GM21526 (cell line): ENCODE results near the gene ENPEP.
"Not testable (repeated sequence)": the region's sequence is repeated elsewhere in the genome, so short reads cannot be mapped to it uniquely, and the experiment has no call there.

Experiments
- ATAC-seq: cut with Tn5 transposase; IDR thresholded peaks from one replicate; pipeline ENCODE4 v1.9.1; 2021; ENCODE audit warnings: moderate library complexity; ENCODE audit not compliant: unreplicated experiment, low FRiP score

Gene ENPEP

DNA sequence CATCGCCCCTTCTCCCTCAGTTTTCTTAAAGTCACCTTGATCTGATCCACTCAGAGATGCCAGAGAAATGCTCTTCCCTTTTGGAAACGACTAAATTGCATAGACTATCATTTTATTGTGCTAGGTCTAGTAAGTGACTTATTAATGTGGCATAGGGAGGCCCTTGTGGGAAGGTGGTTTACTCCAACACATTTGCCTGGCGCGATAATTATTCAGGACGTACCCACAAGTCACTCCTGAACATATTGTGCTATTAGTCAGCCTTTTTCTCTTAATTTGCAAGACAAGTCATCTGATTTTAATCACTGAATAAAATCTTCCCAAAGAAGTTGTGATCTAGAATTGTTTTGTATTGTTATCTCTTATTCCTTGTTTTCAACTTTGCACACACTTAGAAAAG is 7.6 kb downstream of the ENPEP start:
- ATAC-seq = no peak

DNA sequence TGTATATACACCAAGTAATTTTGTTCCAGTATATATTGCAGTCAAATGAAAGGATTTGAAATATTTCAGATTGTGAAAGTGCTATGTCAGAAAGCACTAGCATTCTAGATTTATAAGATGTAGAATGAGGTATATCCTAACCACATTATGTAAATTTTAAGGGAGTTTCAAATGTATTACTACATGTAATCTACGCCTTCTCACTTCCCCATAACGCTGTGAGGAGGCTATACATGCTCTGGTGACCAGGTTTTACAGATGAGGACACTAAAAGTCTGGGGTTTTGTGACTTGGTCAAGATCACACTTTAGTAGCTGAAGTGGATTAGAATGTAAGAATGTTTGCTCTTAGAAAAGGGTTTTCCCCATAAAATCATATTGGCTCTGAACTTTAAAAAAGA is 8.1 kb downstream of the ENPEP start:
- ATAC-seq = peak; percentile 100

DNA sequence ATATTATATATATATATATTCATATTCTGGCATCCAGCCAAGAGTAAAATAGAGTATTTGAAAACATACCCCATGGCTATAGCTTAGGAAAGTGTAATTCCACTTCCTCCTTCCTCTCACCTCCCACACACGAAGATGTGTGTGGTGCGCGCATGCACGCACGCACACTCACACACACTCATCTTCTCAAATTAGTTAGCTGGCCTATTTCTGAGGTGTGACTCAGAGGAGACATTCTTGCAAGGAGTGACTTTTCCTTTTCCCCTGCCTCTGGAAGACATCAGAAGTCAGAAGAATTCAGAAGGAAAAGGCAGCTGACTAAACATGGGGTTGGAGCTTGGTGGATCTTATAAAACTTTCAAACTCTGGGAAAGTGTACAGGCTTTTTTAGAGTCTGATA is 8.8 kb downstream of the ENPEP start:
- ATAC-seq = peak; percentile 36

DNA sequence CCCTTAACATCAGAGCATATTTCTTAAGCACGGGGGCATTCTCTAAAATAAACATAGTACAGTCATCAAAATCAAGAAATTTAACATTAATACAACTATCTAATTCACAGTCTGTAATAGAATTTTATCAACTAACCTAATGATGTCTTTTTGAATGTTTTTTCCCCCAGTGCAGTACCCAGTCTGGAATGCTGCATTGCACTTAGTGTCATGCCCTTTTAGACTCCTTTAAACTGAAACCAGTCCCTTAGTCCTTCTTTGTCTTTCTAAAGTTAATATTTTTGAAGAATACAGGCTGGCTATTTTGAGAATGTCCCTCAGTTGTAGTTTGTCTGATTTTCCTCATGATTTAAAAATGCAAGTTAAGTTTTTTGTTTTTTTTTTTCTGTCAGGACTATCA is 9.5 kb downstream of the ENPEP start:
- ATAC-seq = no peak

DNA sequence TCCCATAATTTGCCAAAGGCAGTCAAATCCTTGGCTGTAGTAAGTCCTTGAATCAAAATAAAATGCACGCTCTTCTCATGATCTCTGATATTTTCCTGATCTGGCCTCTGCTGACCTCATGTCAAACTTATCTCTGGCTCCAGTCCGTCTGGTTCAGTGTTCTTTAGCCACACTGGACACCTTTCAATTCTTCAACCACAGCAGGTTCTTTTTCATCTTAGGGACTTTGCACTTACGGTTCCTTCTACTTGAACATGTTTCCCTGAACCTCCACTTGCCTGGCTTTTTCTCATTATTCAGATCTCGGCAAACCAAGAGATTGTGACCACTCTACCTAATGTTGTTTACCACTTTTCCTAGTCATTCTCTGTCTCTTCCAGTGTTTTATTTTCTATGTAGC is 10.3 kb downstream of the ENPEP start:
- ATAC-seq = no peak

DNA sequence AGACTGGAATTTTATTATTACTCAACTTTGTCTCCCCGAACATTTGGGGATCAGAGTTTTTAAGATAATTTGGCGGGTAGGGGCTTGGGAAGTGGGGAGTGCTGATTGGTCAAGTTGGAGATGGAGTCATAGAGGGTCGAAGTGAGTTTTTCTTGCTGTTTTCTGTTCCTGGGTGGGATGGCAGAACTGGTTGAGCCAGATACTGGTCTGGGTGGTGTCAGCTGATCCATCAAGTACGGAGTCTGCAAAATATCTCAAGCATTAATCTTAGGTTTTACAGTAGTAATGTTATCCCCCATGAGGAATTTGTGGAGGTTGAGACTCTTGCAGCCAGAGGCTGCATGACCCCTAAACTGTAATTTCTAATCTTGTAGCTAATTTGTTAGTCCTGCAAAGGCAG is 10.9 kb downstream of the ENPEP start:
- ATAC-seq = not testable (repeated sequence)

DNA sequence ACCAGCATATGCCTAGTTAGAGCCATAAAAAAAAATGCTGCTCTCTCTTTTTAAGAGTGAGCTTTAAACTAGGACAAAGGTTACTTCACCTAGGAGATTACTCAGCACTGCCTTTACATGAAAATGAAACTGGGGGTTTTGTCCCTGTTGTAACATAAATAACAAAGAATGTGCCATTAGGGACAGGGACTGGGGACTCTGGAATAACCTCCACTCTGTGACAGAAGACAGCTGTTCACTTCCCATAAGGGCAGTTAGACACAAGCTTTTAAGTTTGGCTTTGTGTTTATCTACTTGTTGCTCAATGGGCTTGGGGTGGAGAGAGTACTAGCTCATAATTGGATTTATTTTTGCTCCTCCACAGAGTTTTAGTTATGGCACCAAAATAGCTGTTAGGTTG is 11.9 kb downstream of the ENPEP start:
- no peak for ATAC-seq

DNA sequence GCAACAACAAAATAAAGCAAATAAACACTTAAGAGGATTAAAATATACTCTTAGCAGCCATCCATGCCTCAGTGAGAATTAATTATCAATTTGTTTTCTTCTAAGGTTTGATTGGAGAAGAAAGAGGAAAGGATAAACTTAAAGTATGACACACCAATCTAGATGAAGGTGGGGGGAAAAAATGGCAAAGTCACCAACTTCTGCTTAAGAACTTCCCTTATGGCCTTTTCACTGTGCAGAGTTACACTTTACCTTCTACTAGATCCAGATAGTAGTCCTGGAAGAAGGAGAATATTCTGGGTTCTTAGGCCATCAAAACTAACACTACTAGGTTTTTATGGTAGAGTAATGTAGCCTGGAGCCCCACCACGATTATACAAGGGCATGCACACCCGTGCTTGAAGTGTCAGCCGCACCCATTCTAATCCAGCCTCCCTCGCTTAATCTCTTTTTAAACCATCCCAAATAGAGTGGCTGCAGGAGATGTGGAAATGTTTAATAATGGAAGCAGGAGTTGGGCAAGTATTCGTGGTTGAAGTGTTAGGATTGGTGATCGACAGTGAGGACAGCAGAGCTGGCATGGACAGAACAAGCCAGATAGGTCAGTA is 14.1 kb downstream of the ENPEP start:
- ATAC-seq = no peak

DNA sequence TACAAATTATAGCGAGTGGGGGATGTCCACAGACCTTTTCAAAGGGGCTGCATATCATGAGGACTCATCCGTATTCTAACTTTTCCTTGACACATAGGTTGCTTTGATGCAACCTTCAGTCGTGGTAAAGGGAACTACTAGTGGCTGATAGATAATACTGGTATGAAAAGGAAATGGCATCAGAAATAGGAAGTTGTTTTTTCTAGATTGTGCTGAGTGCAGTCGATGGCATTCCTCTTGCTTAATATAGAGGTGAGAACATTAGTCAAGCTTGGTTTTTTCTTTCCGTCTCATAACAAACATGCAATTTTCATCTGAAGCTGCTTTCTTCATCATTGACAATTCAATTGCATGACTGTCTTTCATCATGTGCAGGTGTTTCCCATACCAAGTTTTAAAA is 16.6 kb downstream of the ENPEP start:
- no peak for ATAC-seq

DNA sequence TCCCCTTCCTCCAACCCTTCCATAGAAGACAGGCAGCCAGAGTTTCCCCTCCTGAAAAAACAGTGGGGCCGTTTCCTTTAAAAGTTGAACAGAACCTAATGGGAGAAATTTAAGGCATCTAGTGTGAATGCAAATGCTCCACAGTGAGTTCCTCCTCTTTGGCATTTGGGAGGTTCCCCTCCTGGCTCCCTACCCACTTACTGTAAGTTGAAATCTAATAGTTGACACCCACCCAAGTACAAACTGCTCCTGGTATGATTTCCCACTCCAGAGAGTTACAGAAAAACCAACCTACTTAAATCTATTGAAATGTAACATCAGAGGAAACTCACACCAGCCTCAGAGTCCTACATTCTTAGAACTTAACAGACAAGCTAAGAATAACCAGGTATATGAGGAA is 17.6 kb downstream of the ENPEP start:
- no peak for ATAC-seq

DNA sequence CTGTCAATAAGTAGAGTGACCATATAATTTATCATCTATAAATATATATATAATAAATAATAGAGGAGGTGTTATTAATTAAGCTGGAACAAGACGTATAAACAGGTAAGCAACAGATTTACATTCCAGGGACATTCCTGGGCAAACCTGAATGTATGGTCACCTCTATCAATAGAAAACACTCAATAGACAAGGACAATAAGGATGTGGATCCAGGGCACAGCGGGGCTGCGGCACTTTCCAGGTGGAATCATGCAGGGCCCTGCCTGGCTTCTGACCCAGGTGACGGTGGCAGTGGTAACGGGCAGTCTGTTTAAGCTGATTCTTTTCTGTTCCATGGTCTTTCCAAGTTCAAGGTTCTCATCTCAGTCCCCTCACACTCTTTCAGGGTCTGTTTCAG is 22.5 kb downstream of the ENPEP start:
- ATAC-seq = no peak

DNA sequence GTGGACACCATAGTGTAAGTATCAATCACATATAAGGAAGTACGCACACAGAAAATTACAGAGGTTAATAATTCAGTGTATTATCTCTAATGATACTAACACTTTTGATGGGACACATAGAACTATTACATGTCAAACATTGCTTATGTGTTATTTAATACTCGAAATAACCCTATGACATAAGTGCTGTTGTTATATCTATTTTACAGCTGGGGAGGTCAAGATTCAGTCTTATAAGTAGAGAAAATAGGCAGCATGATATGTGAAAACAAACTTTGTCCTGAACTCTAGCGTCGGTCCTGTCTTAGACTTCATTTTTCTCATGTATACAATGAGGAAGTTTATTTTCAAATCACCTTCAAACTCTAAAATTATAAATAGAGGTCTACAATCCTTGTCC is 23.2 kb downstream of the ENPEP start:
- no peak for ATAC-seq

DNA sequence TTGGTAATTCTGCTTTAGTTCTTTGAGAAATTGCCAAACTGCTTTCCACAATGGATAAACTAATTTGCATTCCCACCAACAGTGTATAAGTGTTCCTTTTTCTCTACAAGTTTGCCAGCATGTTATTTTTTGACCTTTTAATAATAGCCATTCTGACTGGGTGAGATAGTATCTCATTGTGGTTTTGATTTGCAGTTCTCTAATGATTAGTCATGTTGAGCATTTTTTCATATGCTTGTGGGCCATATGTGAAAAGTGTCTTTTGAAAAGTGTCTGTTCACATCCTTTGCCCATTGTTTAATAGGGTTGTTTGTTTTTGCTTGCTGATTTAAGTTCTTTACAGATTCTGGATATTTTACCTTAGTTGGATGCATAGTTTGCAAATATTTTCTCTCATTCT is 25.9 kb downstream of the ENPEP start:
- no peak for ATAC-seq

DNA sequence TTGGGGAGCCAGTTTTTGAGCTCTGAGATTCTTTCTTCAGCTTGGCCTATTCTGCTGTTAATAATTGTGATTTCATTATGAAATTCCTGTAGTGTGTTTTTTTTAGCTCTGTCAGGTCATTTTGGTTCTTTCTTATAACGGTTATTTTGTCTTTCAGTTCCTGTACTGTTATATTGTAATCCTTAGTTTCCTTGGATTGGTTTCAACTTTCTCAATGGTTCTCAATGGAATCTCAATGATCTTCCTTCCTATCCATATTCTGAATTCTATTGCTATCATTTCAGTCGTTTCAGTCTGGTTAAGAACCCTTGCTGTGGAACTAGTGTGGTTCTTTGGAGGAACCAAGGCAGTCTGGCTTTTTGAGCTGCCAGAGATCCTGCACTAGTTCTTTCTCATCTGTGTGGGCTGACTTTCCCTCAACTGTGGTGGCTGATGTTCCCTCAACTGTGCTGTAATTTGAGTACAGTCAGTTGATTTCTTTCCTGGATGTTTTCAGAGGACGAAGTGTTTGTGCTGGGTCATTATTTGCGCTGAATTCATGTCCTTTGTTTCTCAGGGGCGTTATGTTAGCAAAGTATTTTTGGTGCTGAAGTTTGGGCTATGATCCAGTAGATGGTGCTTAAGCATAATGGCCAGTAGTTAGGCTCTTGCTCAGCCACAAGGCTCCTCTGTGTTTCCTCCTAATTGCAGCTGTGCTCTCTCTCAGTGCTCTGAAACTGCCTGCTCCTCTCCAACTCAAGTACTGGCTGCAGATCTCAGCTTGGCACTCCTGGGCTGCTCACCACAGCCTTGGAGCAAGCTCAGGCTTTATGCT is 27.5 kb downstream of the ENPEP start:
- ATAC-seq = no peak

DNA sequence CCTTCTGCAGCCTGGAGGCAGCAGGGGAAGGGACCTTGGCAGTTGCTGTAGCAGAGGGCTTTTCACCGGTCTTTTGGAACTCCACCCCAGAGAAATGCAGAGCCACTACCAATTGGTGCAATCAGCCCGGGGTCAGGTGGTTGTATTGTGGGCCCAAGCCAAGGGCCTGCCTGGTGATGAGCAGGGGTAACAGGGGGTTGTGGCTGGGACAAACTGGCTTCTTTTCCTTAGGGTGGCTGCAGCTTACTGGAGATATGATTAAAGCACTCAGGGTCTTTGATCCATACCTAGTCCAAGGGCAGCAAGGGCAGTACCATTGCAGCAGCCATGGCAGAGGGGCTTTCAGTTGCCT is 28.1 kb downstream of the ENPEP start:
- ATAC-seq = no peak

DNA sequence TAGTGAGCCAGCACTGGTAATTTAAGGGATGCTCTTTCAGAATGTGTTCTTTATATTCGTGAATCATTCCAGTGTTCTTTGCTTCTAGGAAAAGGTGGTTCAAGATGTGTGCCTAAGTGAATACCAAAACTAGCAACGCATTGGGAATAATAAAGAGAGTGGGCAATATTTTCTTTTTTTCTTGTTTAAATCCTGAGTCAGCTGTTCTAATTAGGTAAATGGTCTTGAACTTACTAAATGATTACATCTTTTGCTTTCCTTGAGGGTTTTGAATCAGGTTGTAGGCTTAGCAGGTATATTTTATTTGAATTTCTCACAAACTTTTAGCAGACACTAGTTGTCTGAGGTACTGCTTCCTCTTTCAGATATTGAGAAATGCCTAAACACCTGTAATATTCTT is 29.5 kb downstream of the ENPEP start:
- no peak for ATAC-seq

DNA sequence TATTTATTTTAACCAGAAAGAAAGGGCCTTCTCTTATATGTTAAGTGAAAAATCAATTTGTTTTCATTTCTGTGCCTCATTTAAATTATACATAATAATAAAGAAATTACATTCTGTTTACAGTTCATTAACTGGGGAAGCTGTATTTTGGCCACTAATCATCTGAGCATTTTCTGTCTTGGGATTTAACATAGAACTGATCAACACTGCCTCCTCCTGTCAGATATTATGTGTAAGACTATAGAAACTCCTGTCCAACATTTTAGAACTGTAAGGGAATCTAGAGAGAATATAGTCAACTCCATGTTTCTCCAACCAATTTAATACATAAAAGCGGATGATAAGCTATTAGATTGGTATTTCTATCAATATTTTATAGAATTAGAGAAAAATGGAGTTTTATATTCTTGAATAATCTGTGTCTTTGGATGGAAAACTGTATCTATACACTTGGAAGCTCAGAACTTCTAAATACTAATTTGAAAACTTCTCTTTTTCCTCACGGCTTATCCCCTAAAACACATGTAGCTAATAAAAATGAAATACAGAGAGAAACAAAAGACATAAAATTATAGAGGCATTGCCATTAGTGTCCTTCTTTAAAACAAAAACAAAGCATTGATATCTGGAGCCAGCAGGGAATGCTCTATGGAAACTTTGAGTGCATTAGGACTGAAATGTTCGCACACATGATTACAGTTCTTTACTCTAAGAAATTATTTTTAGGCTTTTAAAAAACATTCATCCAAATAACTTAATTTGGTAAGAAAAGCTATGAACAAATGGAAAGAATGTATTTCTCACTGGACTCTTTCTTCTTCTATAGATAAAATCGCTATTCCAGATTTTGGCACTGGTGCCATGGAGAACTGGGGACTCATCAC is 33.1 kb downstream of the ENPEP start:
- no peak for ATAC-seq

DNA sequence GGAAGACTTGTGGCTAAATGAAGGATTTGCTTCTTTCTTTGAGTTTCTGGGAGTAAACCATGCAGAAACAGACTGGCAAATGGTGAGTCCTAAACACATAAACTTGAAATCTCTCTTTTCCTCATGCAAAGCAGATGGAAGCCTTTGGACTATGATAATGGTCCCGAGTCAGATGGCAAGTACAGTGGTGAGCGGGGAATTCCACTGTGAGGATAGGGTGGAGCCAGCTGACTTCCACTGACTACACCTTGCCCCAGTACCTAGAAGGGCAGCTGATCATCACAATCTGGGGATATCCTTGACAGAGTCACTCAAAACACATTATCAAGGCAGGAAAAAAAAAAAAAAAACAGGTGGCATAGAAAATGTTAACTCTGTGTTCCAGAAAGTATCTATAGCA is 34.3 kb downstream of the ENPEP start:
- no peak for ATAC-seq

DNA sequence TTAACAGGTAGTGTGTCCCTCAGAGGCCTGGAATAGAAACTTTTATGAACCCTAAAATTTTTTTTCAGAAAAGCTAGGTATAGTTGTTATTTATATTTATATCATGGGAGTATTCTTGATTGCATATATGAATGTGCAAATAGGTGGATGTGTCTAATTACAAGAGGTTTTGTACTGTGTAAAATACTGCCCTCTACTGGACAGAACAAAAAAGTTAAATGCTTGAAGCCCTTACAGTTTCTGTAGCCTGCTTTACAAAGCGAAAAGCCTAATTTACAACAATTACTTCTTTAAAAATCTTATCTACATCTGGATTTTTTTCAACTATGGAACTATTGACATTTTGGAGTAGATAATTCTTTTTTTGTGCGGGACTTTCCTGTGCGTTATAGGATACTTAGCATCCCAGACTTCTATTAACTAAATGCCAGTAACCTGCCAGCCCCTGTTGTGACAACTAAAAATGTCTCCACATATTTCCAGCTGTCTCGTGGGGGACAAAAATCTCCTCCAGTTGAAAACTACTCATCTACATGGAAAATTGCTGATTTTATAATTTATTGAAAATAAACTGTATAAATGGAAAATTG is 35.1 kb downstream of the ENPEP start:
- ATAC-seq = peak; percentile 65

DNA sequence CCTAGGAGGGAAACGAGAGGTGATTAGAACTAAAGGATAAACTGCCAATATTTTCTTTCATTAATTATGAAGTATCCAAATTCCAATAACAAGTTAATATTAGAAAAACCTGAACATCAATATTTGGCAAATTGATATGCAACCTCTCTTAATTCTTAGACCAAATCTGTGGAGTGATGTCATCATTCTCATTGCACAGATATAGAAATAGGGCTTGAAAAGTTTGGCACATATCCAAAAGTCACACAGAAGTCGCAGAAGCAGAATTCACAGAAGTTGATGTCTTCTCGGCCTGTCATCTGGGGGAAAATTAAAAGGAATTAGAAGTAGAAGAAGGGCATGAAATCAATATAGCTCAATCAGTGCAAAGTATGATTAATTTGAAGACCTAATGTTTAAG is 36.9 kb downstream of the ENPEP start:
- no peak for ATAC-seq

DNA sequence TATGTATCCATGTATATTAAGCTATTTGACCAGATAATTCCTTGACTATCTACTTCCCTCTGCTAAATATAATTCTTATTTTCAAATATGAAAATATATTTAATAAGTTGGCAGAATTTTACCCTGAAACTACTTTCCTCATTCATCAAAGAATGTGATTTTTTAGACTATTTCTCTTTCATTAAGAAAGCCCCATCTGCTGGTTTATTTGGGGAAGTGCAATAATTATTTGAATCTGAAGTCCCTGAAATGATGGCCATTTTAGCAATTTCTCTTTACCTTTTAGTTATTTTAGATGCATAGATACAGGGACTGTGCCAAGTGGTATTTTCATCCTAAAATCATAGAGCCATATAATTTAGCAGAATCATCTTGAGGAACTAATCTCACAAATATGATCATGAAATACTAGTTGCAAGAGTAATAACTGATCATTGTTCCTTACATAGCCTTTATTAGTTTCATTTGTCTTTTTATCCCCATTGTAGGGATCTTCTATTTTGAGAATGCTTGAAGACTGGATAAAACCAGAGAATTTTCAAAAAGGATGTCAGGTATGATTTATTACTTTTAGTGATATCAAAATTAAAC is 39.0 kb downstream of the ENPEP start:
- no peak for ATAC-seq
